Activated CD4-positive, alpha-beta T cell treated with anti-CD3 and anti-CD28 coated beads, Interleukin-2, amount 50 U/mL, for 24 hours (primary cell): ENCODE data around the gene HIGD1C.
"Not testable (repeated sequence)": the region's sequence is repeated elsewhere in the genome, so short reads cannot be mapped to it uniquely, and the experiment has no call there.

Experiments
- DNase-seq, 2 donors: peaks; one replicate each; pipeline ENCODE4 v3.0.0-alpha.2; 2020; ENCODE audit warnings: low read depth in 1 of 2, low spot score in 1 of 2

The HIGD1C gene

DNA sequence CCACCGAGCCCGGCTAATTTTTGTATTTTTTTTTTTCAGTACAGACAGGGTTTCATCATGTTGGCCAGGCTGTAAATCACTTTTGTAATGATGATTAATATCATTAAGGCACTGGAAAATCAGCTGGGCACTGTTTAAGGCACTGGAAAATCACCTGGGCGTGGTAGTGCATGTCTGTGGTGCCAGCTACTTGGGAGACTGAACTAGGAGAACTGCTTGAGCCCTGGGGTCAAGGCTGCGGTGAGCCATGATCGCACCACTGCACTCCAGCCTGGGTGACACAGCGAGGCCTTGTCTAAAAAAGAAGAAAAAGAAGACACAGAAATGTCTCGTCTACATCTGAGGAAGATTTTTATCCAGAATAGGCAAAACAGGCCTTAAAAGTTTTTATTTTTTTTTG, 61.1 kb downstream of the HIGD1C start:
- no peak for DNase-seq

DNA sequence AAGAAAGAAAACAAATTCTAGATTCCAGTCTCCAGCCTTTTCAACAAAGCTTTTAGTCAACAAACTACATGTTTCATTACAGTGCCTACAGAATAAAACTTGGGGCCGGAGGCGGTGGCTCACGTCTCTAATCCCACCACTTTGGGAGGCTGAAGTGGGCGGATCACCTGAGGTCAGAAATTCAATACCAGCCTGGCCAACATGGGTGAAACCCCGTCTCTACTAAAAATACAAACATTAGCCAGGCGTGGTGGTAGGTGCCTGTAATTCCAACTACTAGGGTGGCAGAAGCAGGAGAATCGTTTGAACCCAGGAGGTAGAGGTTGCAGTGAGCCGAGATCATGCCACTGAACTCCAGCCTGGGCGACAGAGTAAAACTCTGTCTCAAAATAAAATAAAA, 62.1 kb downstream of the HIGD1C start:
- DNase-seq: not testable (repeated sequence)

DNA sequence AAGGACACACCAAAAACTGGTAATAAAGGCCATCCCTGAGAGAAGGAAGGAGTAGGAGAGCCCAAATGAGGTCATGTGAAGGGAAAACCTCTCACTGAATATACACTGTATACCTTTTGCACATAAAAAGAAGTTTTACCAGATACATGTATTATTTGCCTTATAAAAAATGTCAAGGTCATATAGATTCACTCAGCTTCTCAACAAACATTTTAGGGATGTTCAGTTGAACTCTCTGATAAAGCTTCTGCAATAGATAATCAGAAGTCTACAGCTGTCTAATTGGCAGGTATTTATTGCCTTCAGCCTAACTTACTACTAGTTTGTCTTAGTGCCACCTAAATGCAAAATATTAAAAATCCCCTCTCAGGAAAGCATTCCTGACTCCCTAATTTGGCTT, 65.1 kb downstream of the HIGD1C start:
- no peak for DNase-seq

DNA sequence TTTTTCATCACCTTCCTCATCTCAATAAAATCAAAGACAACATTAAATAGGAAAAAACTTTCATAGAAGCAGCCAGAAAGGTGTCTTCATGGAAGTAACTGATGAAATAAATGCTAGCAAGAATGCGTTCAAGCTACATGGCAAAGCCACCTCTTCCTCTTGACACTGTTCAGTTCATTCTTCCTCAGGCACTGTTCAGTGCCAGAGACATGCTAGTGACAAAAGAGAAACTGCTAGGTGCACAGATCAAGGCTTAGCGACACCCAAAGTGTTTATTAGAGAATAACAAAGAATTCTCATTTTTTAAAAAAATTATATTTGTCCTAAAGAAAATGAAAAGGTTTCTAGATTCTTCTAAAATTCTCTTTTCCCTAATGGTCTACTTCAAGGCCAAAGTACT, 66.6 kb downstream of the HIGD1C start:
- no peak for DNase-seq

DNA sequence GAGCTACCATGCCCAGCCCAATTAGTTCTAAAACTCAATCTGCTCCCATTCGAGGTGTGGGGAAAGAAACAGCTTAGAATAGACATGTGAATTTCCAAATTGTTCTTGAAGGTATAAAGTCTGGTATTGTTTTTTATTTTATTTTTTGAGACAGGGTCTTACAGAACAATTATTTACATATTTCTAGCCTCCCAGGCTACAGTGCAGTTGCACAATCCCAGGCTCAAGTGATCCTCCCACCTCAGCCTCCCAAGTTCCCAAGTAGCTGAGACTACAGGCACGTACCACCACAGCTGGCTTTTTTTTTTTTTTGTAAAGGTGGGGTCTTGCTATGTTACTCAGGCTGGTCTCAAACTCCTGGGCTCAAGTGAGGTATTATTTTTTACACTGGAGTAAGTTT, 67.6 kb downstream of the HIGD1C start:
- no peak for DNase-seq
